ENCODE results near the gene MKNK1.
A peak's percentile ranks its signal among the peaks of the same experiment; 100 is the strongest.

Gene MKNK1

GRCh38 chr1:46637444-46638083, 33.5 kb upstream of the MKNK1 start:
- TF ChIP-seq, protein P1, sequence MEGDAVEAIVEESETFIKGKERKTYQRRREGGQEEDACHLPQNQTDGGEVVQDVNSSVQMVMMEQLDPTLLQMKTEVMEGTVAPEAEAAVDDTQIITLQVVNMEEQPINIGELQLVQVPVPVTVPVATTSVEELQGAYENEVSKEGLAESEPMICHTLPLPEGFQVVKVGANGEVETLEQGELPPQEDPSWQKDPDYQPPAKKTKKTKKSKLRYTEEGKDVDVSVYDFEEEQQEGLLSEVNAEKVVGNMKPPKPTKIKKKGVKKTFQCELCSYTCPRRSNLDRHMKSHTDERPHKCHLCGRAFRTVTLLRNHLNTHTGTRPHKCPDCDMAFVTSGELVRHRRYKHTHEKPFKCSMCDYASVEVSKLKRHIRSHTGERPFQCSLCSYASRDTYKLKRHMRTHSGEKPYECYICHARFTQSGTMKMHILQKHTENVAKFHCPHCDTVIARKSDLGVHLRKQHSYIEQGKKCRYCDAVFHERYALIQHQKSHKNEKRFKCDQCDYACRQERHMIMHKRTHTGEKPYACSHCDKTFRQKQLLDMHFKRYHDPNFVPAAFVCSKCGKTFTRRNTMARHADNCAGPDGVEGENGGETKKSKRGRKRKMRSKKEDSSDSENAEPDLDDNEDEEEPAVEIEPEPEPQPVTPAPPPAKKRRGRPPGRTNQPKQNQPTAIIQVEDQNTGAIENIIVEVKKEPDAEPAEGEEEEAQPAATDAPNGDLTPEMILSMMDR (IDR thresholded peaks at IDR 0.05; ENCODE audit: borderline replicate concordance, insufficient read depth, low read depth, low read length), result no peak
- H3K4me3 ChIP-seq (ENCODE audit: low read depth, low read length), result no peak overlapping the region

DNA sequence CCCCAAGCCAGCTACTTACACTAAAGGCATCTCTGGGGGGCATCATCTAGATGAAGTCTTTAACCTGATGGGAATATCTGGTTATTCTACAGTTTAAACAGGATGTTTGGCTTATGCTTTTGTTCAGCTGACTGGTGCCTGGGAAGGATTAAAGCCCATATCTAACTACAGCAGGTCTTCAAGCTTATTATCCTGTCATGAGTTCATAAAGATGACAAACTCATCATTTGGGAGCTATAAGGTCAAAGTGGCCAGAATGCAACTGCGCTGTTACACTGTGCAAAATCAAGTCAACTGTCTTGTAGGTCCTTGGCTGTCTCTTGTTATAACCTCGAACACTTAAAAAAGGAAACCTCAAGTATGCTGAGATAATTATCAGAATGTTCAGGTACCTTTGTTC, 31.1 kb upstream of the MKNK1 start:
- TF ChIP-seq, protein P1 (IDR thresholded peaks at IDR 0.05; ENCODE audit: borderline replicate concordance, insufficient read depth, low read depth, low read length), result no peak
- no peak overlapping the region for H3K4me3 ChIP-seq (ENCODE audit: low read depth, low read length)

DNA sequence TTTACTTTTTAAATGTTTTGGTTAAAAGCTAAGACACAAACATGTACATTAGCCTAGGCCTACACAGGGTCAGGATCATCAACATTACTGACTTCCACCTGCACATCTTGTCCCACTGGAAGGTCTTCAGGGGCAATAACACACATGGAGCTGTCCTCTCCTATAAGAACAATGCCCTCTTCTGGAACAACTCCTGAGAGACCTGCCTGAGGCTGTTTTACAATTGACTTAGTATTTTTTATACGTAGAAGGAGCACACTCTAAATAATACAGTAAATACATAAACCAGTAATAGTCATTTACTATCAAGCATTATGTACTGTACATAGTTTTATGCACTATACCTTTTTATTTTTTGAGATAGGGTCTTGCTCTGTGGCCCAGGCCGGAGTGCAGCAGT, 26.7 kb upstream of the MKNK1 start:
- TF ChIP-seq, protein P1 (IDR thresholded peaks at IDR 0.05; ENCODE audit: borderline replicate concordance, insufficient read depth, low read depth, low read length), result no peak
- H3K4me3 ChIP-seq (ENCODE audit: low read depth, low read length), result no peak overlapping the region

DNA sequence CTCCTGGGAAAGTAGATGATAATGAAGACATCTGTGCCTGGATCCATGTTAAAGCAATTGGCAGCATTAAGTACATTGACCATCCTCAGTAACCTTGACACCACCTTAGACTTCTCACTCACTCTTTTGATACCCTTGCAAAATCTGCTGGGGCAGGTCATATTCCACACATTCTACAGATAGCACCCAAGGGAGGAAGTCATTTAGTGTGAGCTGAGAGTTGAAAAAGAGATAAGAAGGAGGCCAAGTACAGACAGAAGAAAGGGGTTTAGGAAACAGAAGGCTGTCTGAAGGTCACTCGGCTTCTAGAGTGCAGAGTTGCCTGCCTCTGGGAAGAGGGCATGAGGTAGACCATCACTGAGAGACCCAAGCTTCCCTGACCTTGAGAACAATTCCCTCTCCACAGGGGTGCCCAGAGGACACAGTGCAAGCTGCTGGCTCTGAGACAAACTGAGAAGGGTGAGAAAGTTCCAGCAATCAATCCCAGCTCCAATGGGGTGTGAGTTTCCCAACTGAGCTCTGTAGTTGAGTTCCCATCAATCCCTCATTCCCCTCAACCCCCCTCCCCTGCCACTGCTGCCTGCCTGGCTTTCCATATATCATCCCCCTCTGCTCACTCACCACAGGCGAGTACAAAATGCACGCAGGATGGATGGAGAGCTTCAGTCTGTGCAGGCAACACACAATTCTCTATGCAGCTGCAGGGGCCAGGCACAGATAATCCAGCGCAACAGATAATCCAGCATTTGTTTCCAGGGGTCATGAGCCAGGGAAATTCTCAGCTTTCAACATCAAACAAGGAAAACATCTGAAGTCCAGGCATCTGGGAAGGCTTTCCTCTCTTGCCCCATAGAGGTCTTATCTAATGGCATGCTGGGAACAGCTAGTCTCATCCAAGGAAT, 19.9 kb upstream of the MKNK1 start:
- TF ChIP-seq, protein P1 (IDR thresholded peaks at IDR 0.05; ENCODE audit: borderline replicate concordance, insufficient read depth, low read depth, low read length), result no peak
- H3K4me3 ChIP-seq (ENCODE audit: low read depth, low read length), result no peak overlapping the region

DNA sequence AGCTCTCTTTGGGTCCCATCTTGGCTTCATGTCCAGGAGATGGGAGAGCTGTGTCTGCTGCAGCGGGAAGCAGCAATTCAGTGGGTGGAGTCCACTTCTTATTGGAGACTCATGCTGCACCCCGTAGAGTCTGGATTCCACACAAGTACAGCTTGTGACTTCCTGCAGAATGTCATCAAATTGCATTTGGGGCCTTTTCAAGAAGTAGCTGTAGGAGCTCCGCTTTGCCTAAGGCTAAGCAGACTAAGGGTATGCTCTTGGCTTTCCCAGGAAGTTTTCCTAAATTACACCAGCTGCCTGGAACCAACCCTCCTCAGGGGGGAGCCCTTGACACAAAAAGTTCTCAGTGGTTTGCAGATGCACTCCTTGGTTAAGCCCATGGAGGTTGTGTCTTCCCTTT, 18.3 kb upstream of the MKNK1 start:
- H3K4me3 ChIP-seq (ENCODE audit: low read depth, low read length), result no peak overlapping the region

GRCh38 chr1:46621930-46622329, 17.9 kb upstream of the MKNK1 start:
- TF ChIP-seq, protein P1 (IDR thresholded peaks at IDR 0.05; ENCODE audit: borderline replicate concordance, insufficient read depth, low read depth, low read length), result no peak
- H3K4me3 ChIP-seq (ENCODE audit: low read depth, low read length), result no peak overlapping the region

More for the DNA sequence above, 18.3 kb upstream of the MKNK1 start:
- TF ChIP-seq, protein P1 (IDR thresholded peaks at IDR 0.05; ENCODE audit: borderline replicate concordance, insufficient read depth, low read depth, low read length), result peak; percentile 46; the same call in 1 of the 2 replicates
